KOPT-K1 (cell line): Measurements from ENCODE around the gene DDX23.

Source experiments
- H3K27ac ChIP-seq: fragments of 200-600 bp; sonication (generic); 2 replicates; pipeline ENCODE4 v1.5.1; 2016; ENCODE audit warnings: antibody characterized with exemption, mild to moderate bottlenecking, low read depth, low read length; ENCODE audit not compliant: poor library complexity, severe bottlenecking
- H3K36me3 ChIP-seq: fragments of 200-600 bp; sonication (generic); 2 replicates; pipeline ENCODE4 v1.5.1; 2017; ENCODE audit warnings: antibody characterized with exemption, mild to moderate bottlenecking, low read length, moderate library complexity; ENCODE audit not compliant: insufficient read depth
- H3K9me3 ChIP-seq: fragments of 200-600 bp; sonication (generic); 2 replicates; pipeline ENCODE4 v1.5.1; 2017; ENCODE audit warnings: antibody characterized with exemption, low read length, mild to moderate bottlenecking; ENCODE audit not compliant: insufficient read depth, poor library complexity, severe bottlenecking

The DDX23 gene

DNA sequence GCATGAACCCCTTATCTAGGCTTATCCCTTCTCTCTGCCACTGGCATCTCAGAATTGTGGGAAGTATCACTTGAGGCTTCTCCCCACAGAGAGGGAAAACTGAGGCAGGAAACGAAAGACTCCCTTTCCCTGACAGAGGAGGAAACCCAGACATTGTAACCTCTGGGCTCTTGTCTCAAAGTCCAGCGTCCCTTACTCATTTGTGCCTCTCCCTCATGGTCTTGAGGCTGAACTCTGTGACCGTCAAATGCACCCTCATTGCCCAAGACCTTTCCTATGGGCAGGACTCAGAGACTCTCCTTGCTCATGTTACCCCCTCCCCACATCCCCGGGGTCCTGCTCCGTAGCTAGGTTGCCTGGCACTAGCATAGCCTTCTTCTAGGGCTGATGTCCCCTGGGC is 29.8 kb downstream of the DDX23 start:
- H3K9me3 ChIP-seq: no peaks in the 10 kb centered on the region
- H3K36me3 ChIP-seq: peaks cover 31% of the 10 kb centered on the region; the same call in 1 of the 2 replicates
- no peak overlapping the region for H3K27ac ChIP-seq

DNA sequence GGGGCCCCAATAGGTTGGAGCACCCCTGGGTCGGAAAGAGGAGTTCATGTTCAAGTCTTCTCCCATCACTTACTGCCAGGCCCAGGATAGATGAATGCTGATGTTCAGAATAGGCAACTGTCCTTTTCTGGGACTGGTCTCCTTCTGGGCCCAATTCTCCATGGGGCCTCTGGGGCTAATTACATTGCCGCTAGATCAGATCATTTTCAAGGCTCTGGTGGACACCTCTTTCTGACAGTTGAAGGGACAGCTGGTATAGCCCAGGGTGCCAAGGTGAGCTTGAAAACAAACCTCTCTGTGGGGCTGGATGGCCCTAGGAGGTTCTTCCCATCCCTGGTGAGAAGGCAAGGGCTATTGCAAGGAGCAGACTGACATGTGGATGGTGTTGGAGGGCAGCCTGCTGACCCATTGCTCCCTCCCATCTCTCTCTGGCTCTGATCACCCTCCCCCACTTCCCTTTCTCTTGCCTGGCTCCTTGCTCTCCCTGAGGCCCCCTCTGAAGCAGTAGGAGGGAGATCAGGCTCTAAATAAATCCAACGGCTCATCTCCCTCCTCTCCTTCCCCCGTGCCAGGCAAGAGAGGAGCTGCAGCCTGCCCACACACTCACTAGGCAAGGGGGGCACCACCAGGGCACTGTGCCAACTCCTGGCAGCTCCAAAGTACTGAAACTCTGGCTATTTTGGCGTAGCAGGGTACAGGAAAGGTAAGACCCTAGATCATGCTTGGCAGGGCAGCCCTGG is 31.8 kb downstream of the DDX23 start:
- Histone ChIP-seq H3K36me3 (peaks cover 11% of the 10 kb centered on the region; the same call in 1 of the 2 replicates), H3K9me3 (no peaks in the 10 kb centered on the region), H3K27ac (no peak overlapping the region)

DNA sequence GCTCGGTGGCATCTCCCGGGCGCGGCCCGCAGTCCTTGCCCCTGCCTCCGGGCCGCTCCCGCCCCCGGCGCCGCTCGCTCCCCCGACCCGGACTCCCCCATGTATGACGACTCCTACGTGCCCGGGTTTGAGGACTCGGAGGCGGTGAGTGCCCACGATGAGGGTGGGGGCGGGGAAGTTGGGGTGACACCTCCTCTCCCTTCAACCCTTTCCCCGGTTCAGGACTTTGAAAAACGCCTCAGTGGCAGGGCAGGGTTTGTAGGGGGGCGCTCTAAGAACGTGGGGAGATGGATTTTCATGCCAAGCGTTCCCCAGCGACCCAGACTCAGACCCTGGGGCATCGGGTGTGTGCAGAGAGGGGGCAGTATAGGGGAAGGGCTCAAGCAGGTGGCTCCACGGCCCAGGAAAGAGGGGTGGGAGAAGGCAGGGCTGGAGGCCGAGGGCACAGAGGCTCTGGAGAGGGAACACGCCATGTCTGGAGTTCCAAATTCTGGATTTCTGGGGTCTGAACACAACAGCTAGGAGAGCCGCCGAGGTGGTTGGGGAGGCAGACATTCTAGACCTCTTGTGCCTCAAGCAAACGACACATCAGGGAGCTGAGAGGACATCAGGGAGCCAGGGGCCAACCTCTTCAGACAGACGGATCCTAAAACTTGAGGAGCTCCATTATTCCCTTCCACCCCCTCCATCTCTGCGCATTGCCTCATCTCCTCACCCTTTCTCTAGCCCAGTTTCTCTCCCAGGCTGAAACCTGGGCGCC is 33.0 kb downstream of the DDX23 start:
- peak overlapping the region; percentile 60 for H3K27ac ChIP-seq
- H3K9me3 ChIP-seq: no peaks in the 10 kb centered on the region

DNA sequence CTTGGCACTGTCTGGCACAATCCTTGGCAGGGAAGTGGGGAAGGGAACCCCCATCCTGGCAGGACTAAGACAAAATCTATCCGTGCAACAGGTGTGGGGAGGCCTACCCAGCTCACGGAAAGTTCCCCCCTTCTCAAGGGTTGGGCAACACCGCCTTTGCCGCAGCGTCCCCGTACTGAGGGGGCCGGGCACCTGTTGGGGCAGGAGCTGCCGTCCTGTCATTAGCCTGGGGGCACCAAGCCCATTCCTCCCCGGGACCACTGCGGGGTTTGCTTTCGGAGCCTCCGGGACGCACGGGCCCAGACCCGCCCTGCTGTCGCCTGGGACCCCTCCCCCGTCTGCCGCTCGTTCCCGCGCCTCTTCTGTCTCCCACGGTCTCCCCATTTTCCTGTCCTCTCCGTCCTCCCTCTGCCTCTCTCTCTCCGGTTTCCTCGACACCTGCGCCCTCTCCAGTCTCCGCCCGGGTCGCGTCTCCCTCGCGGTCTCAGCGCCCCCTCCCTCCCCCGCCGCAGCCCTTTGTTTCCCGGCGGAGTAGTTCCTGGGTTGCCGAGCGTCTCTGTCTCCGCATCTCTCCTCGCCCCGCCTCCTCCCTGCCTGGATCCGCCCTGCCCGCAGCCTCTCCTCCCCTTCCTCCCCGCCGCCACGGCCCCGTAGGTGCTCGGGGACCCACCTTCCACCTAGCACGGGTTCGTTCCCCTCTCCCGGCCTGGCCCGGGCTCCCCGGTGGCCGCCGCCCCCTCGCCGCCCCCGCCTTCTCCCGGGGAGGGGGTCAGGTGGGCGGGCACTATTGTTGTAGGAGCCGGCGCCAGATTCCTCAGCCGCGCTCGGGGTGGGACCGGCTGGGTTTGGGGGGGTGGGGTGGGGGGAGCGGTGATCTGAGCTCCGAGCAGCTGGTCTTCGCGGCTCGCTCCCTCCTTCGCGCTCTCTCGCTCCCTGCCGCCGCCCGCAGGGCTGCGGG is 33.8 kb downstream of the DDX23 start, which contains the start of gene CACNB3:
TSS of gene CACNB3 (plus strand) at position 624 of the 958 bp plus-strand sequence. CDS start 434 bp downstream, outside the sequence.
- Histone ChIP-seq H3K27ac (peak within 1 kb of the TSS; percentile 60), H3K36me3 (no peaks in the 10 kb centered on the region), H3K9me3 (no peaks in the 10 kb centered on the region)

More for the DNA sequence above, 33.0 kb downstream of the DDX23 start:
- H3K36me3 ChIP-seq: peaks cover 5% of the 10 kb centered on the region; the same call in 1 of the 2 replicates

DNA sequence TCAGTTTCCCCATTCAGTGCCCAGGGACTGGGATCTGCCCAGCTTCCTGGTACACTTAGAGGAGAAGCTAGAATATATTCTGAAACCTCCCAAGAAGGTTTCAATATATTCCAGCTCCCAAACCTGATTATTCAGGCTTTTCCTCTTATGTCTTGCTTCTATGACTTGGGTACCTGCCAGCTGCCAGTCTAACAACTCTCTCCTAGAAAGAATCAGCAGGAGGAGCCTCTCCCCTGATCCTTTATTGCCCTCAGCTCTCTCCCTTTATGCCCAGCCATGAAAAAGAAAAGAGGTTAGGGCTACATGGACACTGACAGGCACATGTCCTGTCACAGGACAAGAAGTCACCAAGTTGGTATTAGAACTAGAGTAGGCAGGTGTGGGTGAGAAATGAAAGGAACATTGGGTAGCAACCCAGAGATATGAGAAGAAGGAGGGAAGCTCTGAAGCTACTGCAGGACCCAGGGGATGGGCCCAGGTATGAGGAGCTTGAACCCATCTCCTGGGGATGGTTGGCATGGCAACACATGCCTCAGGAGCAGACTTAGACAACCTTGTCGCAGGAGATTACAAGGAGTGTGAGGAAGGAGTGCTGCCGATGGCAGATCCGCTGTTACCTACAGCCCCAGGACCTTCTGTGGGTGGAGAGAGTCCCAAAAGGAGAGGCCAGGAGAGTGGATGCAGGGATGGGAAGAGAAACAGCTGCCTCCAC is 35.7 kb downstream of the DDX23 start:
- no peaks in the 10 kb centered on the region for H3K36me3 ChIP-seq
- H3K27ac ChIP-seq: peak overlapping the region; percentile 62
- H3K9me3 ChIP-seq: no peaks in the 10 kb centered on the region

DNA sequence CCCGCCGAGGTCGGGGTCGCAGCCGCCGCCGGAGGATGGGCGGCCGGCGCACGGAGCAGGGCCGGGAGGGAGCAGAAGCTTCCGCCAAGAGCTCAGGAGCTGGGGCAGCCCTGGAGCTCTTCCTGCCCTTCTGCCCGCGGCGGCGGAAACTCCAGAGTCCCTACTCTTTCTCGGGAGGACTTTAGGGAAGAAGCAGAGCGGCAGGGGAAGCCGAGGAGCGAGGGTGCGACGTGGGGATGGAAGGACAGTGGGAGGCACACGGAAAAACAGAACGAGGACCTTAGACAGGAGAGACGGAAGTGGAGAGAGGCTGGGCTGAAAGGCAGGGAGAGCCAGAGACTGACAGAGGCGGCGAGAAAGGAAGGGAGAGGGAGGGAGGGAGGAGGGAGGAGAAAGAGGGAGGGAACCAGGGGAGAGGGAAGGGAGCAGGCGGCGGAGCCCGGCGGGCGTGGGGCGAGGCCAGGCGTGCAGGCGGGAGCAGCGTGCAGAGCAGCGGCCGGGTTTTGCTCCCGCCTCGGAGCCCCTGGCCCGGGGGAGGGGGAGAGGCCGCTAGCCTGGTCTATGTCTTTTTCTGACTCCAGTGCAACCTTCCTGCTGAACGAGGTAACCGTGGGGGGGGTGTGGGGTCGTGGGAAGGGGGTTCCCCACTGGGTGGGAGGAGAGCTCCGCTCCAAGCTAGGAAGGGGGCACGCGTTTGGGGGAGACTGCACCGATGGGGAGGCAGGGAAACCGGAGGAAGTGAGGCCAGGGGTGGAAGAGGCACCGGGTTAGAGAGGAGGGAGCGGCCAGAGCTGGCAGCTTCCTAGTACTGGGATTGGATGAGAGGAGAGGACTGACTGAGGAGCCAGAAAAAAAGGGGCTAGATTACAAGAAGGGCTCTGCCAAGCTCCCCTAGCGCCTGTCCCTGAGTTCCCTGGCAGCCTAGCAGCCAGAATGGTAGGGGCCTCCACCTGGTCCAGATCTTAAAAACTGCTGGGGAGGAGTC is 36.5 kb downstream of the DDX23 start:
- Histone ChIP-seq H3K36me3 (no peaks in the 10 kb centered on the region), H3K27ac (peak overlapping the region; percentile 62), H3K9me3 (no peaks in the 10 kb centered on the region)

DNA sequence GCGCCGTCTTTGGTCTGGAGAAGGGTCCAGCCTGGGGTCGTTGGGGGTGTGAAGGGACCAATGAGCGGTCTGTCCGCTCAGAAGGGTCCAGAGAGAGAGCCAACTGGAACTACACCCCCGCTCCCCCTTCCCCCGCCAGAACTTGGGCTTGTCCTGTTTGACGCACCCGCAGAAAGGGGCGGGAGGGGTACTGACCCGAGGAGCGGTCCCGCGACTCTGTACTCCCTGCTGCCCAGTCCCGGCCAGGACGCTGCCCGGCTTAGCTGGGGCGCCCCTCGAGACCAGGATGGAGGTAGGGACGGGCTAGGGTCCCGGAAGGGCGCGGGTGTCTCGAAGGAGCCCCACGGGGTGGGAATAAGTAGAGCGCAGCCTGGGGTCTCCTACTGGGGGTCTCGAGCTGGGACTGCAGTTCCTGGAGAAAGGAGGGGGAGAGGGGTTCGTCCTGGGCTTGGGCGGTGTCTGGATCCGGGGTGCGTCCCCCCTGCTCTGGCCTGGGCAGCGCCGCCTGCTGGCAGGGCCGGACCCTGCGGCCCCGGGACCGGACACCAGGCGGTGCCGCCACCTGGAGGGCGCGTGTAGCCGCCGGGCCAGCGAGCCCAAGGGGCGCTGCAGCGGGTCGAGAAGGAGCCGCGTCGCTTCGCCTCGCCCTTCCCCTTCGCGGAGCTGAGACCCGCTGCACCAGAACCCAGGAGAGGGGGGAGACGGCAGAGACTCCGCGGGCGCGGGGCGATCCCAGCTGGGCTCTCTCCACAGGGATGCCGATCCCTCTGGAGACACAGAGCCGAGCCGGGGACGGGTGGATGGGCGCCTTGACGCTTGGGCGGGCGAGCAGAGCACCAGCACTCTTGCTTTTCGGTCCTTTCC is 37.5 kb downstream of the DDX23 start:
- H3K9me3 ChIP-seq: no peaks in the 10 kb centered on the region
- peak overlapping the region; percentile 62 for H3K27ac ChIP-seq
- no peaks in the 10 kb centered on the region for H3K36me3 ChIP-seq

DNA sequence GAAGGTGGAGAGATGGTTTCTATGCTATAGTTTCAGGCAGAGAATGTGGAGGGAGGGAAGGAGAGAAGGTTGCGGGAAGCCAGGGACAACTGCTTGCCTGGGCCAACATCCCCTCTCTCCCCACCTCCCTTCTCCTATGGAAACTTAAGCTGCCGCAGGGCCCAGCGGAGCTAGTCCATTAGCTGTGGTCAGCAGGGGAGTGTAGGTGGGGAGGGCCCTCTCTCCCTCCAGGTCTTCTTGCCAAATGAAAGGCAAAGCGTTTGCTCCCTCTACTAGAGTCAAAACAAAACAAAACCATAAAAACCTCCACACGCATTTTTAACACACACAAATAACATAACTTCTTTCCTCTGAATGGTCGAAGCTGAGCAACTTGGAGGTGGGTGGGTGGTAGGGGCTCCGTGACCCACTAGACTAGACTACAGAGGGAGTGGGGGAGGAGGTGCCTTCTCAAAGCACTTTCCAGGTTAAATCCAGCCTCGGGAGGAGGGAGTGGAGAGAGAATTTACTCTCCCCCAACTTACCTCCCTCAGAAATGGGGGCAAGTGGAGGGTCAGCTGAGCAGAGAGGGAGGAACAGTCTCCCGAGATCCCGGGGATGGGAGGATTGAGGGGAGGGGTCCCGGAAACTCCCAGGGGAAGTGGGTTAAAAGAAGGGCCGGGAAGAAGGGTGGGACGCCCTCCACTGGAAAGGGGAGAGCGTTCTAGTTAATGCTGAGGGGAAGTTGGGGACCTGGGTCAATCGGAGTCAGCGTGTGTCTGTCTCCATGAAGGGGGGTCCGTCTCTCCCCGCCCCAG is 38.3 kb downstream of the DDX23 start:
- H3K27ac ChIP-seq: no peak overlapping the region
- no peaks in the 10 kb centered on the region for H3K36me3 ChIP-seq
- no peaks in the 10 kb centered on the region for H3K9me3 ChIP-seq

DNA sequence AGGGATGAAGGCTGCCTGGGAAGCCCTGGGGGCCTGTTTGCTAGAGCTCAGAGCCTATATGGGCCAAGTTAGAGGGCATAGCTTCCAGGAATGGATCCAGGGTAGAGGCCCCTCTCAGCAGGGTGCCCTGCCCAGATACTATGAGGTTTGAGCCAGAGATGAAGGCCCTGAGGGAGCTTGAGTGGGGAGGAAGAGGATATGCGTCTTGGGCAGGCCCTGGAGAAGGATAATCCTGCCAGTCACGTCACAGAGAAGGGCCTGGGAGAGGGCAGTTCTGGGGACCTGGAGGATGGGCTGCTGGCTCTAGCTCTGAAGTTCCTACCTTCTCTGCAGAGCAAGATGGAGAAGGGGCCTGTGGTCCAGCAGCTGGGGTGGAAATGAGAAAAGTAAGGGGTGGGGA is 39.6 kb downstream of the DDX23 start:
- H3K9me3 ChIP-seq: no peaks in the 10 kb centered on the region
- no peaks in the 10 kb centered on the region for H3K36me3 ChIP-seq
- H3K27ac ChIP-seq: no peak overlapping the region

DNA sequence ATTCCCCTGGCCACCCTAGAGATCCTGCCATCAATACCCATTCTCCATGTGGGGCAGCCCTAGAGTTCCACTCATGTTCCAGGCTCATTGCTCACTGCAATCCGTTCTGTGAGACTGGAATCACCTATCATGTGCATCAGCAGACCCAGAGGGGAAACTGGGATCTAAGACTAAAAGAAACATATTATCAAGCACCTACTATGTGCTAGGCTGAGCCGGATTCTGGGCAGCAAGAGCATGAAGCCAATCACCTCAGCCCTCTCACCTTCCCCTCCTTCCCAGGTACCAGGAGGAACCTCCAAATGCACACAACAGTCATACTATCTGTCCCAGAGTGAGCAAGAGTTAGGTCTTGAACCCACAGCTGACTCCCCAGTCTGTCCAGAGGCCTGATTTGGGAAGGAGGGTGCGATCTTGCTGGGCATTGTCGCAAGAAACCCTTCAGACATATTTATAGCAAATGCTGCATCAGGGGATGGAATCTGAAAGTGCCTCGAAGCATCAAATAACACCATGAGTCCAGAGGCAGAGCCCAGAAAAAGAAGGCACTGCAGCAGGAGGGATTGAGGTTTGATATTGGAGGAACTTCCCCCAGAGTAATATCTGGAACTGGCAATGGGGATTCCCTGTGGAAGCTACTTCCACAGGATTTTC is 40.4 kb downstream of the DDX23 start:
- no peak overlapping the region for H3K27ac ChIP-seq
- H3K9me3 ChIP-seq: no peaks in the 10 kb centered on the region

DNA sequence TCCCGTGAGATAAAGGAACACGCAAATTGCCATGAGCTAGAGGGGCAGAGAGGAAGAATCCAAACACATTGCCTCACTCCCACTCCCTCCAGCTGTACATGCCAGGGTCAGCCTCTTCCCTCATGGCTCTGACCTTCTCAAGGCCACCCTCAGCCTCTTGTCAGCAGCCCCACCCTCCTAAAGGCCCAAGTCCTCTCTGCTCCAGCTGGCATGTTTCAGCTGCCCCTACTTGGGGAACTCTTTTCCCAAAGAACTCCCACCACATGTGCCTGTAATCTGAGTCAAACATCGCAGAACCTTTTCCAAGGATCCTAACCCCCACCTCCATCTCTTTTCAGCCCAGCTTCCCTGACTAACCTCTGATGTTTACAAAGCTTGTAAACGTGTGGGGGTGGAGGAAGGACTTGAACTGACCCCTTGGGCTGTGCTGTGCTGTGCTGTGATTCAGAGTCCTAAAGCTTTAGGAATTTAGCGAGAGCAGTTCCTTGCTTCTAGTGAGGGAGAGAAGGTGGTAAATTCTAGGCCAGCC is 41.0 kb downstream of the DDX23 start:
- H3K27ac ChIP-seq: no peak overlapping the region
- no peaks in the 10 kb centered on the region for H3K36me3 ChIP-seq
- H3K9me3 ChIP-seq: no peaks in the 10 kb centered on the region

More for the DNA sequence above, 40.4 kb downstream of the DDX23 start:
- no peaks in the 10 kb centered on the region for H3K36me3 ChIP-seq
